Eye (tissue), 1 donor: Measurements from ENCODE around the gene PFKP.
"Not testable (repeated sequence)": the region's sequence is repeated elsewhere in the genome, so short reads cannot be mapped to it uniquely, and the experiment has no call there.

Experiments
- DNase-seq: peaks from one replicate; pipeline ENCODE4 v3.0.0-alpha.2; 2015

The PFKP gene

DNA sequence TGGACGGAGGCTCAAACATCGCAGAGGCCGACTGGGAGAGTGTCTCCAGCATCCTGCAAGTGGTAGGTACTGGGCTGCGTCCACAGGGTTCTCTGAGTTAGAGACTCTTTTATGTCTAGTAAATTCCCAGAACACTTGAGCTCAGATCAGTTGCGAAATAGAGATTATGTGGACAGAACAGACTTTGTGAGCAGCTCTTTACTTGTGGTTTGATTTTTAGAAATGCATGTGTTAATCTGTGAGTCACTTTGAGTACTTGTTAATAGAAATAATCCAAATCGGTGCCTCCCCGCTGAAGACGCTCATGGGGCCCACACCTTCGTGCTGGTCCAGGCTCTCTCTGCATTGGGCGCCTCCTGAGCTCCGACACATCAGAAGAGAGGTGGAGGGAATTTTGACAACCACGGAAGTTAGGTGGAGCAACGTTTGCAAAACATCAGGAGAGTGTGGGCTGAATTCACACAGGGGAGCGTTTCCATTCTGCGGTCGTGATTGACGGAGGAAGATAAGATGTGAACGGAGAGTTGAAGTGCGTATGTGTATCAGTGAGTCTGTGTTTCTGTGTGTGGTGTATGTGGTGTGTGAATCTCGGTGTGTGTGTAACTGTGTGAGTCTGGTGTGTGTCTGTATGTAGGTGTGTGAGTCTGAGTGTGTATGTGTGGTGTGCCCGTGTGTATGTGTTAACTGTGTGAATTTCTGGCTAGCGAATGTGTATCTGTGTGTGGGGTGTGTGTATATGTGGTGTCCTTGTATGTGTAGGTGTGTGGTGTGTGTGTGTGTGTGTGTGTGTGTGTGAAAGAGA lies 32.1 kb downstream of the PFKP start:
- DNase-seq, result no peak

DNA sequence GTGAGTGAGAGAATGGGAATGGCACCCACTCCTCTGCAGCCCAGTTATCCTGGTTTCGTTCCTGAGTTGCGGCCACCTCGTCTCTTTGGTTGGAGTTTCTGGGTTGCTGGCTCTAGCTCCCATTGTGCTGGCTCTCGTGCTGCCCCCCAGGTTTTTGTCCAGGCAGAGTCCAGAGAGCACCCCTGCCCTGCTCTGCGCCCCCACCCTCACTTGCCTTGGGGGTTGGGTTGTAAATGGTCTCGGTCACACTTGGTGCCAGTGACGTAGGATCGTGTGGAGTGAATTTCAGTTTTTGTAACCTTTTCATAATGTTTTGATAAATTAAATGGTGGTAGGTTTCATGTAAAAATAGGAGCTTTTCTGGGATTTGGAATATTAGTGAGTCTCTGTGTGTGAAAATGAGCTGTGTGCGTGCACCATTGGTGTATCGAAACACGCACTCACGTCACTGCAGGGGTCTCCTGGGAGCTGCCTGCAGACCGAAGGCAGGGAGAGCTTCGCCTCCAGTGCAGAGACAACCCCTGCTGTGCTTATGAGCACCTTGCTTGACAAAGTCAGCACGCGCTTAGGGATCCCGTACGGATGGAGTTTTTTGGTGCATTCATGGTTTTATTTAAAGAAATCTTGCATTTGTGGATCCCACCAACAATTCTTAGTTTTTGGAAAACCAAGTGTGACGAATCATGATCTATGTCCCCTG lies 32.9 kb downstream of the PFKP start:
- no peak for DNase-seq

DNA sequence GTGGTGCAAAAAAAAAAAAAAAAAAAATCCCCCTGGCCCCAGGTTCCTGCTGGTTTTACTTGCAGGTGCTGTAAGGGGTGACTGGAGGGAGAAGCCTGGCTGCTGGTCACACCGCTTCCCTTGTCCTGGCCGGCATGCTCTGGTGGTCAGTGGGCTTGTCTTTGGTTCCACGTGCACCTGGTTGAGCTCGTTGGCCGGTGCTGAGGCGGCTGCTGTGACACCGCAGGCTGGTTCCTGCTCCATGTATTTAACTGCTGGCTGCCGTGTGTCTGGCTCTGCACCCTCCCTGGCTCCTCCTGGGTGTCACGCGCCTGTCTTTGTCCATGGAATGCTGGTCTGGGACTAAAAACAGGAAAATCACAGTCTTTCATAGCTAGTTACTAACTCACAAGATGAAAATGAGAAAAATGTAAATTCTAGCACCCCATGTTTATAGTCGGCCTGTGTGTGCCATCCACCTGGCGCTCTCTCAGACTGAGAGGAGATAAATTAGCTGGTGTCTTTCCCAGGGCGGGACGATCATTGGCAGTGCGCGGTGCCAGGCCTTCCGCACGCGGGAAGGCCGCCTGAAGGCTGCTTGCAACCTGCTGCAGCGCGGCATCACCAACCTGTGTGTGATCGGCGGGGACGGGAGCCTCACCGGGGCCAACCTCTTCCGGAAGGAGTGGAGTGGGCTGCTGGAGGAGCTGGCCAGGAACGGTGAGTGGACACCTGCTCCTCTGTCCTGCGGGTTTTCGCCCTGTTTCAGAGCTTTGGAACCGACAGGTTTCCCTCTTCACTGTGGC lies 33.7 kb downstream of the PFKP start:
- DNase-seq, result no peak

DNA sequence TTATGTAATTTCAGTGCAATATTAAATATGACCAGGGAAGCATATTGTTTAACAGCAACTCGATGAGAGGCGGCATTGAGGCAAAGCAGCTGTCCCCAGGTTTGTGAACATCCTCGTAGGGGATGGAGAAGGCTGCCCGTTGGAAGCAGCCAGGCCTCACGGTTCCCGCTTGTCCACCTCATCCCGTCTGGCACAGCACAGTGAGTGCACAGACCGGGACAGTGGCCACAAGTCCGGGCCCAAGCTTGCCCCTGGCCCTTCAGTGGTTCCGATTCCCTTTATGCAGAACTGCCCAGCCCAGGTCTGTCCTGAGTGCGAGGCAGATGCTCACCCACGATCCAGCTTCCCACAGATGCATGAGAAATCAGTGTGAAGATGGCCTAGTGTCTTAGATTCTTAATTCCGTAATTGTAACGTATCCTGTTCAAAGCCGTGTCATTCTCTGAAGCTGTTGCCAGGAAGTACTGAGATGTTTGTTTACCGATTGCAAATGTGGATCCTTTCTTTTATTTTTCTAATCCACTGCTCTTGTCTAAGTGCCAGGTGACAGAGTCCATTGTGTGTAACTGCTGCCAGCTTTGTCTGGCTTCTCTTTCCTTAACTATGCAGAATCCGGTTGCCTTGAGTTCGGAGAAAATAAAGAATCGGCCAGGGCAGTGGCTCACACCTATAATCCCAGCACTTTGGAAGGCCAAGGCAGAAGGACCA lies 35.5 kb downstream of the PFKP start:
- no peak for DNase-seq

DNA sequence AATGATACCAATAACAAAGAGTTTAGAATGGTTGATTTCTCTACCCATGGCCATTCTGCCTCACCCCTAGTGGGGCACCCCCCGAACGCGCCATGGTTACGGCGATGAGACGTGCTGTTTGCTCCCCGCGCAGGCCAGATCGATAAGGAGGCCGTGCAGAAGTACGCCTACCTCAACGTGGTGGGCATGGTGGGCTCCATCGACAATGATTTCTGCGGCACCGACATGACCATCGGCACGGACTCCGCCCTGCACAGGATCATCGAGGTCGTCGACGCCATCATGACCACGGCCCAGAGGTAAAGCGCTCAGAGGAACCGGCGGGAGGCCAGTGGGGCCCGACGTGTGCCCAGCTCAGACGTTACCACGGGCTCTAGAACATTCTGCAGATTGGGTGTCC lies 36.3 kb downstream of the PFKP start:
- no peak for DNase-seq

DNA sequence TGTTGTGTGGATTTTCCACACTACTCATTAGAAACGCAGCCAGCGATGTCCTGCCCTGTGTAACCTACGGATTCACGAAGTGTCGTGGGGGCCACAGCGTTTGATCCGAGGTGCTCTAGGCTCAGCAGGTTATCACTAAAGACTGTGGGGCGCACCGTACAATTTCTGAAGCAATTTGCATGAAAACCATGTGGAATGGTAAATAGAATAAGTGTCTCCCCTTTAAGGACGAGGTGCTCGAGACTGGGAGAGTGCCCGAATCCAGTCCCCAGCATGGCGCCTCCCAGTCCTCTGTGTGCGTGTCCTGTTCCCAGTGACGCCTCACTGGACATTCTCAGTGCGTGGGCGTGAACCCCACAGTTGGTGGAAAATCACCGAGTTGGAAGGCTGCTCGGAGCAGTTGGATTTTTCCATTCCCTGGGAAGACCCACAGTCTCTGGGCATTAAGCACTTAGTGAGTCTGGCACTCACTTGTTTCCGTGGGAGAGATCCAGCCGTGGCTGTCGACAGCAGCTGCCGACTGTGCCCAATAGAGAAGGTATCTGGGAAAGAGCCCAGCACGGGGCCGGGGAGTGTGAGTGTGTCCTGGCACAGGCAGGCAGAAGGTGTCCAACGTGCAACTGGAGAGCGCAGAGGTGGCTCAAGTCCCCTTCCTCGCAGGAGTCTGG lies 37.0 kb downstream of the PFKP start:
- DNase-seq, result no peak

DNA sequence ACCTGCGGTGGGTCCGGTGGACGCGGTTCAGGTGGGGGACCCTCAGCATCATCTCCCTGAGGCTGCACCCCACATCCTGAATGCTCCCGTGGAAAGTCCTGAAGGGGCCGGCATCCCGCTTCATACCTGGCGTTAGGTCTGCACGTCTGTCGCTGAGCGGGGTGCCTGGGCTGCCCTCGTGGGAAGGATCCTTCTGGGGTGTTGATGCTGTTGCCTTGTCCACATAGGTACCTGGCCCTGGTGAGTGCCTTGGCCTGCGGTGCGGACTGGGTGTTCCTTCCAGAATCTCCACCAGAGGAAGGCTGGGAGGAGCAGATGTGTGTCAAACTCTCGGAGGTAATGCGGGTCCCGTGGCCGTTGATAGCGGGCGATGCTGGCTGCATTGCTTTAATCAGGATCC lies 37.8 kb downstream of the PFKP start:
- DNase-seq, result no peak

DNA sequence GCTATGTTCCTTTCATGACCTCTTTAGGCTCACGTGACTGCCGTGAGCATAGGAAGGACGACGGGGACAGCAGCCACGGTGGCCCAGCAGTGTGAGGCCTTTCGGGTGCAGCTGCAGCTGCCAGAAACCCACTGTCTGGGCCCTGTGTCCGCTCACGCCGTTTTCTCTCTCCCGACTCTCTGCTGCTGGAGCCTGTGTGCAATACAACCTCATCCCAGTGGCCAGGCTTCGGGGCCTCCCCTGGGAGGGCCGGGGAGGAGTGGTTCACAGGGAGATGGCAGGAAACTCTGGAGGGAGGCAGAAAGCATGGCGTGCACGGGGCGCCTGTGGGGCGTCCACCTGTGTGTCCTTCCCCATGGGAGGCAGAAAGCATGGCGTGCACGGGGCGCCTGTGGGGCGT lies 38.6 kb downstream of the PFKP start:
- DNase-seq, result no peak

DNA sequence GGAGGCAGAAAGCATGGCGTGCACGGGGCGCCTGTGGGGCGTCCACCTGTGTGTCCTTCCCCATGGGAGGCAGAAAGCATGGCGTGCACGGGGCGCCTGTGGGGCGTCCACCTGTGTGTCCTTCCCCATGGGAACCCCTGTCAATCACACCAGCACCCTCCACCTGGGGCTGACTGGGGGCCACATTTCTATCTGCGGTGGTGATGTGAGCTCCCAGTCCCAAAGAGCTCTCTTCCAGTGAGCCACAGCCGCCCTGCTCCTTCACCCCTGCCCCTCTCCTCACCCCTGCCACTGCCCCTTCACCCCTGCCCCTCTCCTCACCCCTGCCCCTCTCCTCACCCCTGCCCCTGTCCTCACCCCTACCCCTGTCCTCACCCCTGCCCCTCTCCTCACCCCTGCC lies 39.0 kb downstream of the PFKP start:
- not testable (repeated sequence) for DNase-seq

DNA sequence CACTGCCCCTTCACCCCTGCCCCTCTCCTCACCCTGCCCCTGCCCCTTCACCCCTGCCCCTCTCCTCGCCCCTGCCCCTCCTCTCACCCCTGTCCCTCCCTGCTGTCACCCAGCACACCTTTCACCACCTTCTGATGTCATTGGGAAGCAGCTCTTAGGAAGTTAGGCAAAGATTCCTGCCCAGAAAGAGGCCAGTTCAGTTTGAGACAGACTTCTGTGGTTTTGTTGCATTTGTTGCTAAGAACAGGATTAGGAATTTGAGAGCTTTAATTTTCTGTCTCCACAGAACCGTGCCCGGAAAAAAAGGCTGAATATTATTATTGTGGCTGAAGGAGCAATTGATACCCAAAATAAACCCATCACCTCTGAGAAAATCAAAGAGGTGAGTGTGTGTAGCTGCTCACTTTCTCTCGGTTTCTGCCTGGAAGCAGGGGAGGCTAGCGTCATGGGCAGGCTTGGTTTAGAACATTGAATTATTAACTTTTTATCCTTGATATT lies 39.6 kb downstream of the PFKP start:
- peak; percentile 40 for DNase-seq

DNA sequence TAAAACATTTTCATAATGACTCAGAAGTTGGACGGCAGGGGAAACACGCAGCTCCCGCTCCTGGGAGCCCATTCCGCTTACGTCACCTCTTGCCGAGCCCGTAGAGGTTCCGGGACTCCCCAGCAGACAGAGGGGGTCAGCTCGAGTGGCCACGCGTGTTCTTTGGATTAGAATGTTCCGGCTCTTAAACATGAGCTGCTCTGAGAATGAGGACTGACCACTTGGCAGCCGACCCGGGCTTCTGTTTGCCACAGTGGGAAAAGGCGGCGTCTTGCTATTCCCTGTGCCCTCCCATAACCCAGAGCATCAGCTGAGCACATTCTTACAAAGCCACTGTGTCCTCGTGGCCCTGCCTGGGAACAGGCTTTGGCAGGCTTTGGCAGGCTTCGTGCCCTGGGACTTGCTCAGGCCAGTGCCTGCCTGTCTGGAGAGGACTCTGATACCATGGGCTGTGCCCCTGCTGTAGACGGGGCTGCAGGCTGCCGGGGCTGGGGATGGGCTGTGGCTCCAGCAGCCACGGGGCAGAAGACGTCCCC lies 40.1 kb downstream of the PFKP start:
- DNase-seq, result peak; percentile 43

DNA sequence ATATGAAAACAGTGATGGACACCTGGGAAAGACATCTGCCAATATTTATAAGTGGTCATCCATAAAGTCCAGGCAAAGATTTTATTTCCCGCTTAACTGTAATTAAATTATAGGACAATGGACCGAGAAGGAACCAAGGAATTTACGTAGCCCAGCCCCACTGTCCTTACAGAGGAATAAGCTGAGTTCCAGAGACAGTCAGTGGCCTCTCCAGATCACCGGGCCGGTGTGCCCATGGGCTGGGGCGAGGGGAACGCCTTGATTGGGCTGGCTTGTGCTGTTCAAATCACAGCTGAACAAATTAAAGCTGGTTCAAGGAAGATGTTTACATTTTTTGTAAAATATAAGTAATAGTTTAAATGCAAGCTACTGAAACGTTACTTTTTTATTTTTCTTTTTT lies 40.7 kb downstream of the PFKP start:
- DNase-seq, result no peak

DNA sequence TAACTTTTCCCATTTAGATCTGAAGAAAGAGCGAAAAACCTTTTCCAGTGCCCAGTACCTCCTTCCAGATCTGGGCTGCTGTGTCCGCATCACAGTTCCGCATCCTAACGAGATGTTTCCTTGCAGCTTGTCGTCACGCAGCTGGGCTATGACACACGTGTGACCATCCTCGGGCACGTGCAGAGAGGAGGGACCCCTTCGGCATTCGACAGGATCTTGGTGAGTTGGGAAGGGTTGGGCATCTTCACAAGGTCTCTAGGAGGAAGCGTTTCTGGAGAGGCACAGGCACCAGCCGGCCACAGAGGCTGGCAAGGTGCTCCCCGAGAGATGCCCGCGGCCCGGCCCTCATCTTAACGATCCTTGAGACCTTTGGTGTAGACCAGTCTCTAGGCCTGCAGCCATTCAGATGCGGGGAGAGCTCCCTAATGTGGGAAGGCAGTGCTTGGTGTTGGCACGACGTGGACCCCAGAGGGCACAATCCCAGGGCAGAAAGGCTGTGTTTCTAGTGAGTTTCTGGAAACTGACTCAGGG lies 41.3 kb downstream of the PFKP start:
- no peak for DNase-seq

DNA sequence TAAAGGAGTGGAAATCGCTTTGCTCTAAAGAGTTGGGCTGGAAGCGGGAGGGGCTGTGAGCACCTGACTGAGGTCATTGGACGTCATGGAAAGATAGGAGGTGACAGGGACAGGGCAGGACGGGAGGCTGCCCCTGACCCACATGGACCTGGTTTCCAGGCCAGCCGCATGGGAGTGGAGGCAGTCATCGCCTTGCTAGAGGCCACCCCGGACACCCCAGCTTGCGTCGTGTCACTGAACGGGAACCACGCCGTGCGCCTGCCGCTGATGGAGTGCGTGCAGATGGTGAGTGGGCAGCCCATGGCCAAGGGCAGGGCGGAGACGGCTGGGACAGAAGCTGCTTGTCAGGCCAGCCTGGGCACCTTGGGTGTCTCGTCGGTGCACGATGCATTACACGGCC lies 41.8 kb downstream of the PFKP start:
- no peak for DNase-seq

DNA sequence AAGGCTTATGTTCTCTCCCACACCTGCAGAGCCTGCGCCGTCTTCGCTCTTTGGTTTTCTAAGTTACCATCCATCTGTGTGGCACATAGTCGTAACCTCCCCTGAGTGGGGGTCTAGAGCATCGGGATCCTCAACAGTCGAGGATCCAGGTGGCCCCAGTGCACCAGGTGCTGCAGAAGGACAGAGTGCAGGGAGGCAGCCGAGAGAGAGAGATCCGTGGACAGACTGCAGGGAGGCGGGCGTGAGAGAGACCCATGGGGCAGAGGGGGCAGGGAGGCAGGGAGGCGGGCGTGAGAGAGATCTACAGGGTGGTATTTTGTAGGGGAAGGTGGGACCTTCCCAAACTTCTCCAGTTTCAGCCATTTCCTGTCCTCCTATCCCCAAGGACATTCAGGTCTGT lies 42.3 kb downstream of the PFKP start:
- DNase-seq, result no peak

DNA sequence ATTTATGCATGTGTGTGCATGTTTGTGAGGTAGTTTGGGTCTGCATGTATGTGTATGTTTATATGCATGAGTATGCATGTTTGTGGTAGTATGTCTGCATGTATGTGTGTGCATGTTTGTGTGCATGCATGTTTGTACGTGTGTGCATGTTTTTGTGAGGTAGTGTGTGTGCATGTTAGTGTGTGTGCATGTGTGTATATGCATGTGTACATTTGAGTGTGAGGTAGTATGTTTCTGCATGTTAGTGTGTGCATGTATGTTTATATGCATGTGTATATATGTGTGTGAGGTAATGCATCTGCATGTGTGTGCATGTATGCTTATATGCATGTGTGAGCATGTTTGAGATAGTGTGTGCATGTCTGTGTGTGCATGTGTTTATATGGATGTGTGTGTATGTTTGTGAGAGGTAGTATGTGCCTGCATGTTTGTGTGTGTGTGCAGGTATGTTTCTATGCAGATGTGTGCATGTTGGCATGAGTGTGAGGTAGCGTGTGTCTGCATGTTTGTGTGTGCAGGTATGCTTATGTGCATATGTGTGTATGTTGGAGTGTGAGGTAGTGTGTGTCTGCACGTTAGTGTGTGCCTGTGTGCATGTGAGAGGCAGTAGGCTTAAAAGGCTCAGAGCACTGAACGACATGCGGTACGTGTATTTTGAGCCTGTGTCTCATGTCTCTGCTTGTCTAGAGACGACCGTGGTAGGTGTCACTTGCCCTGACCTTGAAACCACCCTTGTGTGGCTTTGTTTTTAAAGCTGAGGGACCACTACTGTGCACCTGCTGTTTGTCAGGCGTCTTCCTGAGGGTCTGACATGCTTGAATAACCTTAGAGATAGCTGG lies 43.7 kb downstream of the PFKP start:
- DNase-seq, result peak; percentile 25

DNA sequence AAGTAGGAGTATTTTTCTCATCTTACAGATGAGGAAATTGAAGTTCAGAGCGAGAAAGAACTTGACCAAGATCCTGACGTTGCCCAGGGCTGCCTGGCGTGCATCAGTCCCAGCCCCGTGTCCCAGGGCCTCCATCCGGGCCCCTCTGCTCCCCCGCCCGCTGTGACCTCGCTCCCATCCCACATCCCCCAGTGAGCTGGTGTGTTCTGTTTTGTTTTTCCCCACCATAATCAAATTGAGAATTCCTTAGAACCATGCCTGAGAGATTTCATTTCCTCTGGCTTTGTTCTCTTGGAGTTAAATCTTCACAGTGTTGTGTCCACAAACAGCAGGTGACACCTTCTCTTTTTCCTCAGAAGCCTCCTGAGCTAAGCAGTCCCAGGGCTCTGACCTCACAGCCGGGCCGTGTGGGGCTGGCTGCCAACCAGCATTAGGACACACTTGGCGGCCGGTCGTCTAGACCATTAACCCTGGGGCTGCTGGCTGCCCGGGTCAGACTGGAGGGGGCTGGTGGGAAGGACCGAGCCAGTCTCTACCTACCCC lies 44.3 kb downstream of the PFKP start:
- DNase-seq, result peak; percentile 63

DNA sequence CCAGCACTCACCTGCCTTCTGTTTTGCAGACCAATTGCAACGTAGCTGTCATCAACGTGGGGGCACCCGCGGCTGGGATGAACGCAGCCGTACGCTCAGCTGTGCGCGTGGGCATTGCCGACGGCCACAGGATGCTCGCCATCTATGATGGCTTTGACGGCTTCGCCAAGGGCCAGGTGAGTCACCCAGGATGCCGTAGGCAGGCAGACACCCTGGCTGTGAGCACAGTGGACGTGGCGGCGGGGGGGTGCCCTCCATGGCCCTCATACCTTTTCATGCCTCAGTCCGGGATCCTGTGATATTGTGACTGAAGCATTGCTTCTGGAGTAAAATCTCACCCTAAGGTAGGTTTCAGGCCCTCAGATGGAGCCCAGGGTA lies 46.0 kb downstream of the PFKP start:
- DNase-seq, result no peak

DNA sequence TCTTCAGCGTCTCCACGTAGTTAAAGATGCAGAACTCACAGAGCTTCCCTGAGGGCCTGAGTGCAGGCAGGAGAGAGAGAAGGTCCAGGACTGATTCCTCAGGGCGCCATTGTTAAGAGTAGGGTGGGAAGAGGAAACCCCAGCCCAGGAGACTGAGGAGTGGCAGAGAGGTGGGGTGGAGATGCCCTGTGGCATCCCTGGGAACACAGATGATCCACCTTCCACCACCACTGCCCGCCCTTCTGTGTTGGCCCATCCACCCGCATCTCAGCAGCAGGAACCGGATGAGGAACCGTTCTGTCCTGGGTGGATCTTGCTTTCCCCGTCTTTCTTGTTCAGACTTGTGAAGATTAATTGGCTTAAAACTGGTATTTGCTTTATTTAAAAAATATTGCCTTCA lies 48.3 kb downstream of the PFKP start:
- DNase-seq, result no peak

DNA sequence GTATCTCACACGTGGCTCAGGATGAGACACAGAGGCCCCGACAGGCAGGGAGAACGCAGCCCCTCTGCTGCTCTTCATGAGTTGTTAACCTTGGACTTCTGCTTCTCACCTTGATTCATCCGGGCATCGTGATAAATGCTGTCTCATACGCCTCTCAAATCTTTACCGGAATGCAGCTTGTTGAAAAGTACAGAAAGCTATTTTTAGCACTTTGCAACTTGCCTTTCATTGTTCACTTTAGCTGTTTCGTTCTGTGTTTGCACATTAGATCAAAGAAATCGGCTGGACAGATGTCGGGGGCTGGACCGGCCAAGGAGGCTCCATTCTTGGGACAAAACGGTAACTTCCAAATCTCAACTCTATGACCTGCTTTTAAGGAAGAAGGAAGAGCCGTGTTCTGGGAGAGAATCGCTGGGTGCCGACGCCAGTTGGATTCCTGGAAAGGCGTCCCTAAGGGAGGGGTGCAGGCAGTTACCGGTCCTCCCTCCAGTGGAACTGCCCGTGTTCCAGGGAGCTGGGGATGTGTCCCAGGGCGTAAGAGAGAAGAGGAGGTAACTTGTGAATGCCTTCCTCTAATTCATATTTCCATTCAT lies 49.3 kb downstream of the PFKP start:
- no peak for DNase-seq
